Ishikawa (cell line): ENCODE measurements around the gene DGKG.

Source experiments
- CEBPB ChIP-seq: IDR thresholded peaks from 2 replicates; pipeline ENCODE4 v1.6.1; 2012
- EP300 ChIP-seq: IDR thresholded peaks from 2 replicates; pipeline ENCODE4 v1.6.1; 2012; ENCODE audit warnings: borderline replicate concordance
- ZBTB7A ChIP-seq: IDR thresholded peaks from 2 replicates; pipeline ENCODE4 v1.6.1; 2012; ENCODE audit warnings: low read depth

GRCh38 chr3:186261638-186262037 lies 100.4 kb downstream of the DGKG start:
- TF ChIP-seq EP300 (no peak), CEBPB (no peak), ZBTB7A (no peak)
